Dermis lymphatic vessel endothelial cell (primary cell): ENCODE data around the gene TMEM59. TPM values are rescaled to one million over a fixed set of nuclear protein-coding genes. Genes with fewer than 3 reads are reported as not detected.

Experiments
- total RNA-seq: library from RNA; depleted of rRNA; stranded (reverse); fragments of >200 nt; gene quantifications from 2 replicates; pipeline ENCODE4 v1.2.1, GENCODE V29; 2014

Gene TMEM59, protein sequence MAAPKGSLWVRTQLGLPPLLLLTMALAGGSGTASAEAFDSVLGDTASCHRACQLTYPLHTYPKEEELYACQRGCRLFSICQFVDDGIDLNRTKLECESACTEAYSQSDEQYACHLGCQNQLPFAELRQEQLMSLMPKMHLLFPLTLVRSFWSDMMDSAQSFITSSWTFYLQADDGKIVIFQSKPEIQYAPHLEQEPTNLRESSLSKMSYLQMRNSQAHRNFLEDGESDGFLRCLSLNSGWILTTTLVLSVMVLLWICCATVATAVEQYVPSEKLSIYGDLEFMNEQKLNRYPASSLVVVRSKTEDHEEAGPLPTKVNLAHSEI
- total RNA-seq, result 377 and 481 TPM in 2 replicates

DNA sequence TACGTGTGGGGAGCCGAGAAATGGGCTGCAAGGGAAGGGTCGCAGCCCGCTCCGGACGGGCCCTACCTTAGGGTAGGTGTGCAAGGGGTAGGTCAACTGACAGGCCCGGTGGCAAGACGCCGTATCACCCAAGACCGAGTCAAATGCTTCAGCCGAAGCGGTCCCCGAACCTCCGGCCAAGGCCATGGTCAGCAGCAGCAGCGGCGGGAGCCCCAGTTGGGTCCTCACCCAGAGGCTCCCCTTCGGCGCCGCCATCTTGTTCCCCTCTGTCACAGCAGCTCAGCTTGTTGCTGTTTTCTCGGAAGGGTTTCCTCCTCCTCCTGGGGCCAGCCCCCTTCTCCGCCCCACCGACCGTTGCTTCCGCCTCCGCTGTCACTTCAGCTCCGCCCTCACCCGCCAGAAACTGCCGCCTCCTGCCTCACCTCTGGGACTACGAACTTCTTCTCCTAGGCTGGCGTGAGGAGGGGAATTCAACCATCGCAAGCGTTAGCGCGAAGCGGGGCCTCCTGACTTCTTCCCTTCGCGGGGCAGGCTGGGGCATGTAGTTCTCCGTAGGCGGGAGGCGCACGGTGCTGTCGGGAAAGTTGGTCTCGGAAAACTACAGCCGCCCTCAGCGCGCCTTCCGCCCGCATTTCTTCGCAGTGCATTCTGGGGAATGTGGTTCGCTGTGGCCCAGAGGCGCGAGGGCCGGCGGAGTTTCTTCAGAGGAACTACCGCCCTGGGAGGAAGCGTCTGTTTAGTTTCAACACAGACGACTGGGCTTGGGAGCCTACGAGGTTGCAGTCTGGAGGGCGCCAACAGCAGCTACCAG lies at the start of gene TMEM59, which contains the start of gene TCEANC2:
TMEM59 (minus strand) TSS at position 271 of the 811 bp plus-strand sequence; CDS start at position 255, 16 bp downstream.
TCEANC2 (plus strand) TSS at position 675 of the 811 bp plus-strand sequence. CDS start 815 bp downstream, outside the sequence.

DNA sequence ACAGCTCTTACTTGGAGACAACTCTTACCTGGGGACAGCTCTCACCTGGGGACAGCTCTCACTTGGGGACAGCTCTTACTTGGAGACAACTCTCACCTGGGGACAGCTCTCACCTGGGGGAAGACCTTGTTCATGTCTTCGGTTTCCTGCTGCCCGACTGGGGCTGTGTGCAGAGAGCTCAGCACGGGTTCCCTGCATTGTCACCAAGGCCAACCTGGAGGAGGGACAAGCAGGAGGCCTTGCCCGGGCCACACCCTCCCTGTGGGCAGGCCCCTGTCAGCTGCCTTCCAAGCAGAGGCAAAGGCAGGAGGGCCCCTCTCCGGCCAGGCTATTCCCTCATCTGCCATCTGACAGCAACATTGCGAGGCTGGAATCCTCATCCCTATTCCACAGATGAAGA lies 35.0 kb downstream of the TMEM59 start, which contains the start of gene LDLRAD1:
LDLRAD1 (minus strand) TSS at position 208 of the 400 bp plus-strand sequence; CDS start at position 134, 74 bp downstream.

Other genes starting within 250 kb of the TMEM59 start
- 8.3 and 12.5 TPM in 2 replicates for gene NDC1, start 214.9 kb downstream of the TMEM59 start, total RNA-seq
- 13.1 and 16.8 TPM in 2 replicates for gene YIPF1, start 163.4 kb downstream of the TMEM59 start, total RNA-seq
- not detected in 2 replicates for gene DIO1, start 159.0 kb downstream of the TMEM59 start, total RNA-seq
- 15.1 and 18.0 TPM in 2 replicates for gene IFT25, start 107.5 kb downstream of the TMEM59 start, total RNA-seq
- 17.2 and 23.8 TPM in 2 replicates for gene LRRC42, start 106.9 kb downstream of the TMEM59 start, total RNA-seq
- not detected in 2 replicates for gene LDLRAD1, start 35.0 kb downstream of the TMEM59 start, total RNA-seq
- 2.3 and 2.8 TPM in 2 replicates for gene TCEANC2, start 404 bp upstream of the TMEM59 start, total RNA-seq
- under 0.01 and 0.43 TPM in 2 replicates for gene CDCP2, start 99.8 kb upstream of the TMEM59 start, total RNA-seq
- gene CYB5RL, start 146.8 kb upstream of the TMEM59 start, total RNA-seq, result 3.9 and 5.3 TPM in 2 replicates
- 39.1 and 45.1 TPM in 2 replicates for gene MRPL37, start 147.0 kb upstream of the TMEM59 start, total RNA-seq